NCI-H1694 (cell line): Measurements from ENCODE around the gene DLGAP3.
"Not testable (repeated sequence)": the region's sequence is repeated elsewhere in the genome, so short reads cannot be mapped to it uniquely, and the experiment has no call there.

ENCODE experiments used
- DNase-seq: peaks from one replicate; lab custom pipeline; 2025; lab: John Stamatoyannopoulos, UW

DLGAP3 gene, protein sequence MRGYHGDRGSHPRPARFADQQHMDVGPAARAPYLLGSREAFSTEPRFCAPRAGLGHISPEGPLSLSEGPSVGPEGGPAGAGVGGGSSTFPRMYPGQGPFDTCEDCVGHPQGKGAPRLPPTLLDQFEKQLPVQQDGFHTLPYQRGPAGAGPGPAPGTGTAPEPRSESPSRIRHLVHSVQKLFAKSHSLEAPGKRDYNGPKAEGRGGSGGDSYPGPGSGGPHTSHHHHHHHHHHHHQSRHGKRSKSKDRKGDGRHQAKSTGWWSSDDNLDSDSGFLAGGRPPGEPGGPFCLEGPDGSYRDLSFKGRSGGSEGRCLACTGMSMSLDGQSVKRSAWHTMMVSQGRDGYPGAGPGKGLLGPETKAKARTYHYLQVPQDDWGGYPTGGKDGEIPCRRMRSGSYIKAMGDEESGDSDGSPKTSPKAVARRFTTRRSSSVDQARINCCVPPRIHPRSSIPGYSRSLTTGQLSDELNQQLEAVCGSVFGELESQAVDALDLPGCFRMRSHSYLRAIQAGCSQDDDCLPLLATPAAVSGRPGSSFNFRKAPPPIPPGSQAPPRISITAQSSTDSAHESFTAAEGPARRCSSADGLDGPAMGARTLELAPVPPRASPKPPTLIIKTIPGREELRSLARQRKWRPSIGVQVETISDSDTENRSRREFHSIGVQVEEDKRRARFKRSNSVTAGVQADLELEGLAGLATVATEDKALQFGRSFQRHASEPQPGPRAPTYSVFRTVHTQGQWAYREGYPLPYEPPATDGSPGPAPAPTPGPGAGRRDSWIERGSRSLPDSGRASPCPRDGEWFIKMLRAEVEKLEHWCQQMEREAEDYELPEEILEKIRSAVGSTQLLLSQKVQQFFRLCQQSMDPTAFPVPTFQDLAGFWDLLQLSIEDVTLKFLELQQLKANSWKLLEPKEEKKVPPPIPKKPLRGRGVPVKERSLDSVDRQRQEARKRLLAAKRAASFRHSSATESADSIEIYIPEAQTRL

DNA sequence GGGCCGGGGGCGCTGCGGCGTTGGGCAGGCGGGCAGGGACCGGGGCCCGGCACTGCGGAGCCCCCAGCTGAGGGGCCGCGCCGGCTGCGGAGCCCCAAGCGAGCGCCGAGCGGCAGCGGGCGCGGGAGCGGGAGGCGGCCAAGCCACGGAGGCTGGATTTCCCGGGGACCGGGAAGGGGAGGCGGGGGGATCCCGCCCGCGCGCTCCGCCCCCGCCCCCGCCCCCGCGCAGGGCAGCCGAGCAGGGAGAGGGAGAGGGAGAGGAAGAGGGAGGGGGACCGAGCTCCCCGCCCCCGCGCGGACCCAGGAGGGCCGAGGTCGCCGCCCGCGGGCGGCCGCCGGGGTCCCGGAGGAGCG is at the start of gene DLGAP3:
DLGAP3 (minus strand) TSS at position 154 of the 356 bp plus-strand sequence. CDS start 24,267 bp downstream, outside the sequence.
- no peak for DNase-seq

DNA sequence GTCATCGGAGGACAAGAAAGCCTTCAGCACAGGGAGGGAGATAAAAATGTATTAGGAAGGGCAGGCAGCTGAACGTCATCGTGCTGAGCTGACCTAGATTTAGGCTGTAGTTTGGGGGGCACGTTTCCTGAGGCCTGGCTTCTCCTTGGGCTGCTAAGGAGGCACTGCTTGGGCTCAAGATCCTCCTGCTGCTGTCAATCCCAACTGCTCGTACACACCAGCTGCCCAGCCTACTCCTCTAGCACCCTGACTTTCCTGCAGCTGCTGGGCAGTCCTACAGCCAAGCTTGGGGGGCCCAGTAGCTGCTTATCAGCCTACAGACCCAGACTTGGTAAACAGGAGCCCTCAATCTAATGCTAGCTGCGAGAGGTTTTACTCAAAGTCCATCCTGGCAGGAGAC is 49.5 kb upstream of the DLGAP3 start:
- DNase-seq = no peak

DNA sequence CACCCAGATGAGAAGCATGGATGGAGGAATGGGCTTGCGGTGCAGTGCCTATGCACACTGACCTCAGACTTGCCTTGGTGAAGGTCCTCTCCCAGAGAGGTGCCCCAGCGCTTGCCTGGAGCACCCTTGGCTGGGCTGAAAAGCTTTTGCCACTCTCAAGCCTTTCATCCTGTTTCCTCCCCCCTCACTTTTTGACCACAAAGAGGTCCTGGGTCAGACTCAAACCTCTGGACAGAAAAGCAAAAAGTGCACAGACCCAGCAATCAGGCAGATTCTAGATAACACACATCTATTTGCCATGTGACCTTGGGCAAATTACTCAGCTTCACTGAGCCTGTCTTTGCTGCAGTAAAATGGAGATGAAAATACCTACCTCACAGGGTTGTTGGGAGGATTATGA is 48.4 kb upstream of the DLGAP3 start:
- no peak for DNase-seq

DNA sequence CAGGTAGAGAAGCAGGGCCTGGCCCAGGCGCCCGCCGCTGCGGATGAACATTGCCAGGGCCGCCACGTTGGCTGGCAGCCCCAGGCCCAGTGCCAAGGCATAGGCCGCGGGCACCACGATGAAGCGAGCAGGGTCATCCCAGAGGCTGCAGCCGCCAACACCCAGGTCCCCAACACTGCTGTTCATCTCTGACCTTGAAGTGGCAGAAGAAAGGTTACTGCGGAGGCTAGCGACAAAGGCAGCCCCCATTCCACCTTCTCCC is 47.7 kb upstream of the DLGAP3 start:
- no peak for DNase-seq

DNA sequence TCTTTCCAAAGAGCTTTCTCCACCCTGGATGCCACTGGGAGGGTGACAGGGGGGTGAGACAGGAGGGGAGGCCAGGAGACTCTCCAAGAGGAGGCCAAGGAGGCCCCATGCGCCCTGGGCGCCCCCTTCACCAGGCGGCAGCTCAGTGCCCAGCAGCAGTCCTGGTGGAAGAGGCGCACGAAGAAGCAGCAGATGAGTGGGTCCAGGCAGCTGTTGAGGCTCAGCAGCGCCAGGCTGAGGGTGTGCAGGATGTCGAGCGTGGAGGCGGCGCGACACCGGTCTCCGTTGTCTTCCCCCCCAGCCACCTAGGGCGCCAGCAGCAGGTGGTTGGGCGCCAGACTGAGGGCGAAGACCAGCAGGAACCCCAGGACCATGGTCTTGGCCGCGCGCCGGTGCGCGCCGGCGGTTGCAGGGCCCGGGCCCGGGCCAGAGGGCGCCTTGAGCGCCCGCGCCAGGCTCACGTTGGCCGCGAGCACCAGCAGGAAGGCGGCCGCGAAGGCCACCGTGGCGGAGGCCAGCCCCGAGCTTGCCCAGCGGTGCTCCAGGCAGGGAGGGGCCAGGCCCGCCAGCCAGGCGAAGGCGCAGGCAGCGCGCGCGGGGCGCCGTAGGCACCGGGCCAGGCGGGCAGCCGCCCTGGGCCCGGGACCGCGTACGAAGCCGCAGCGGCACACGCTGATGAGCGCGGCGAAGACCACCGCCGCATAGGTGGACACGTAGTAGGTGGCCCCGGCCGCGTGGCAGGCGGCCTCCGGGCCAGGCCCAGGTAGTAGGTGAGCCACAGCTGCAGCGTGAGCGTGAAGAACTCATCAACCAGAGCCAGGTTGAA is 47.1 kb upstream of the DLGAP3 start:
- DNase-seq = no peak

DNA sequence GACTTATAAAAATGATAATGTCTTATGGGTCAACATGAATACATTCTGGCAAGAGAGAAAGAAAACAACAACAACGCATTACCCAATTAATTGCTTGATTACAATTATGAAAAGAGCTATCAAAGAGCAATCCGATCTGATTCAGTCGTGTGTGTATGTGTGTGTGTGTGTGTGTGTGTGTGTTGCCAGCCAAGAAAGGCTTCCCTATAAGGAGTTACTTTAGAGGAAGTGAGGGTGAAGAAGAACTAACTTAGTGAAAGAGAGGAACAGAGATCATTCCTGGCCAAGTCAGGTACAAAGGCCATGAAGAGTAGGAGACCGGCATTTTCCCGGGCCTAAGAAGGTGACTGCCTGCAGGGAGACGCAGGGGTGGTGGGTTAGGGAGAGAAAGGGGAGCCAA is 46.3 kb upstream of the DLGAP3 start:
- DNase-seq = no peak

DNA sequence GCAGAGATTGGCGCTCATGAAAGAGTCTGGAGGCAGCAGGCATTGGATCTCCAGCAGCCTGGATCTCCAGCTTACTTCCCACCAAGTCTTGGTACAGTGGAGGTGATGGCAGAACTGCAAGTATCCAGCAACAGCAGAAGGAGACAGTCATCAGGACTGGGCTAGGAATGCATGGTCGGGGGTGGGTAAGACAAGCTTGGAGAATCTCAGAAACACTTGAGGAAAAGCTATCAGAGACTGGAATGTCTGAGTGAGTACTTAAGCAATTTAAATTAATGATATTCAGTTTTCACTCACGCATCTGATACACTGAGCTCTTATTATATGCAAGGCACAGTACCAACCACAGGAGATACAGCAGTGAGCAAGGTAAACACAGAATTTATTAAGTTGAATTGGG is 45.9 kb upstream of the DLGAP3 start:
- no peak for DNase-seq

DNA sequence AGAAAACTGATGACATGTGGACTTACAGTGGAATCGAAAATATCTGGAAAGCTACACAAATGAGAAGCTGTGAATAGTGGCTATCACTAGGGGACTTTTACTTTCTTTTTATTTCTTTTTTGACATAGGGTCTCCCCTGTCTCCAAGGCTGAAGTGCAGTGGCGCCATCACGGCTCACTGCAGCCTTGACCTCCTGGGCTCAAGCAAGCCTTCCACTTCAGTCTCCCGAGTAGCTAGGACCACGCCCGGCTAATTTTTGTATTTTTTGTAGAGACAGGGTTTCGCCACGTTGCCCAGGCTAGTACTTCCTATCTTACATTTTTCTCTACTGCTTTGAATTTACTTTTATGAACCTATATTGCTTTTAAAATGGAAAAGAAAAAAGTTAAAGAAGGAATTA is 45.2 kb upstream of the DLGAP3 start:
- DNase-seq = no peak

DNA sequence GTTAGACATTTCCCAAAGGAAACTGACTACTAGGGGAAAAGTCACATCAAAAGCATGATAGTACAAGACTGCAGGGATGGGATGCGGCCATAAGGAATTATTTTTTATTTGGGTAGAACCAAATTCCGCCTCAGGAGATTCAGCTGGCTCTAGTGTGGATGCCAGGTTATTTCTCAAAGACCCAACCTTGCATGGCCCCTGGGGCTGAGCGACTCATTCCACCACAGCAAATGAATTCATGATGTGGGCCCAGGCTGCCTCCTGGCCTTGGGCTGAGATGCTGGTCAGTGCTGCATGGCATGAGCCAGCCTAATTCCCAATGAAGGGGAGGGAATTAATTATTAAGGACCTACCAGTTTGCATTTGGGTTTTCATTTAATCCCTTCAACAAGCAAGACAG is 43.9 kb upstream of the DLGAP3 start:
- no peak for DNase-seq

DNA sequence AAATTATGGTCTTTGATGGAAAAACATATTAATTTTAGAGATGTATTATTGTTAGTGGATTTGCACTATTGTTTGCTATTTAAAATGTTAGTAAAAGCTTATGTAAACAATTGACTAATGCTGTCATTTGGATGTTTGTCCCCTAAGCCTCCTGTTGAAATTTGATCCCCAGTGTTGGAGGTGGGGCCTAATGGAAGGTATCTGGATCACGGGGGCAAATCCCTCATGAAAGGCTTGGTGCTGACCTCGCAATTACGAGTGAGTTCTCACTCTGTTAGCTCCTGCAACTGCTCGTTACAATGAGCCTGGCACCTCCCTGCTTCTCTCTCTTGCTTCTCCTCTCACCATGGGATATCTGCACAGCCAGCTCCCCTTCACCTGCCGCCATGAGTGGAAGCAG is 41.4 kb upstream of the DLGAP3 start:
- DNase-seq = no peak

DNA sequence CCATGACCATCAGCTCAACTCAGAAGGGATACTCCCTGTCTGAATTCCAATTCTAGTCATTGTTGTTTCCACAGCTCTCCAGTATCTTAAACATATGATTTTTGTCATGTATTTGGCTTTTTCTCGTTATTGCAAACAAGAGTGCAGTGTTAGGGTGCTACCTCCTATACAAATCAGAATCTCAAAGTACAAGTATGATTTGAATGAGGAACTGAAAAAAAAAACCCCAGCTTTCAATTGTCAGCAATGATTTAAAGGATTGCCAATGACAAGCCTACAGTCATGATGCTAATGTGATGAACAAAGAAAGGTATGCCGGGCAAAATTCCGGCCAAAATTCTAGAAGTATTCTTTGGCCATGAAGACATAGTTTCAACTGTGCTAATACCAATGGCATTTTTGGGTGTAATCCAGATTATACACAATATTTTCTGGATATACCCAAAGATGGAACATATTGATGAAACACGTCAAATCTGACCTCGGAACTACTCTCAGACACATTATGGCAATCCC is 40.8 kb upstream of the DLGAP3 start:
- no peak for DNase-seq

DNA sequence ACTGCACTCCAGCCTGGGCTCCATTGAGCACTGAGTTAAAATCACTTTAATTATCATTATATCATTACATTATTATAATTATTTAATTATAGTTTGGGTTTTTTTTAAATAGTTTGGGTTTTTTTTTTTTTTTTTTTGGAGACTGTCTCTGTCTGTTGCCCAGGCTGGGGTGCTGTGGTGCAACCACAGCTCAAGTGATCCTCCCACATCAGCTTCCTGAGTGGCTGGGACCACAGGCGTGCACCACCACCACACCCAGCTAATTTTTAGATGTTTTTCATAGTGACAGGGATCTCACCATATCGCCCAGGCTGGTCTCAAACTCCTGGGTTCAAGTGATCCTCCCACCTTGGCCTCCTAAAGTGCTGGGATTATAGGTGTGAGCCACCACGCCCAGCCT is 38.8 kb upstream of the DLGAP3 start:
- DNase-seq = not testable (repeated sequence)

DNA sequence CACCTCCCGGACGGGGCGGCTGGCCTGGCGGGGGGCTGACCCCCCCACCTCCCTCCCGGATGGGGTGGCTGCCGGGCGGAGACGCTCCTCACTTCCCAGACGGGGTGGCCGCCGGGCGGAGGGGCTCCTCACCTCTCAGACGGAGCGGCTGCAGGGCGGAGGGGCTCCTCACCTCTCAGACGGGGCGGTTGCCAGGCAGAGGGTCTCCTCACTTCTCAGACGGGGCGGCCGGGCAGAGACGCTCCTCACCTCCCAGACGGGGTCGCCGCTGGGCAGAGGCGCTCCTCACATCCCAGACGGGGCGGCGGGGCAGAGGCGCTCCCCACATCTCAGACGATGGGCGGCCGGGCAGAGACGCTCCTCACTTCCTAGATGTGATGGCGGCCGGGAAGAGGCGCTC is 38.2 kb upstream of the DLGAP3 start:
- not testable (repeated sequence) for DNase-seq

DNA sequence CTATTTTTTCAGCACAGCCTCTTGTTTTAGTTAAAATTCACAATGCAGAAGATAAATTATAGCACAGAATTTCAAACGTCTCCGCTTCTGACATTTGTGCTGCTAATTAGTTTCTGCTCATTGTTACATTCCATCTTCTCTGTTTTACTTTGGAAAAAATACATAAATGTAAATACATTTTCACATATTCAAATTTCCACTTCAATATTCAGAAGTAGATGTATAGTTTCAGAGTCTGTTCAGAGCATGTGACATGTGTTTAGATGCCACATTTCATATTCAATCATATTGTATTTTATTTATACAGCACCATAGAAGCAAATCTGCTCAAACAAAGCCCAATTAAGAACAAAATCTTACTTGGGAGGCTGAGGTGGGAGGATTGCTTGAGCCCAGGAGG is 36.1 kb upstream of the DLGAP3 start:
- DNase-seq = no peak

DNA sequence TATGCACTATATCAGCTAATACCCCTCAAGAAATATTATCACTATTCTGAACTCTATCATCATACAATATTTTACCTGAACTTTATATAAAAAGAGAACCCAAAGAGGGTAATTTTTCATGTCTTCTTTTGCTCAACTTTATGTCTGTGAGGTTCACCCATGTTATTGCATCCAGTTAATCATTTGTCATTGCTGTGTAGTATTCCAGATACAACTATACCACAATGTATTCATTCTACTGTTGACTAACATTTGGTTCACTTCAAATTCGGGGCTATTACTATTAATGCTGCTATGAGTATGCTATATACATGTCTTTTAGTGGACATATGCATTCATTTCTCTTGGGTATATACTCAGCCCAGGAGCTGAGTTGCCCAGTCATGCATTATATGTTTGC is 21.0 kb upstream of the DLGAP3 start:
- no peak for DNase-seq

DNA sequence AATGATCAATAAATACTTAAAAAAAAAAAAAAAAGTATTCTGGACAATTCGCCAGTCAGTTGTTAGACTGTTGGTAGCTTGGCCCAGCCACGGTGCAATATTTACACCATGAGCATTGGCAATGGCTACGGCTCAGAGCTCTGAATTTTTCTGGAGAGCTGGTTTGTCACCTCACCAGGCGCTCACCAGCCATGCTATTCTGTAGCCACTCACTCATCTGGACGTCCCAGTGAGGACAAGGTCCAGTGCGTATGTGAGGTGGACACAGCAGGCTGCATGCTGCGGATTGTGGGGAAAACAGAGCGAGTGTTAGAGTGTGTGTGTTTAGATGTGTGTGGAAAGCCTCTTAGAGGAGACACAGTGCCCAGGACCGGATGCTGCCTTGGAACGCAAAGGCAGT is 19.3 kb upstream of the DLGAP3 start:
- DNase-seq = not testable (repeated sequence)

DNA sequence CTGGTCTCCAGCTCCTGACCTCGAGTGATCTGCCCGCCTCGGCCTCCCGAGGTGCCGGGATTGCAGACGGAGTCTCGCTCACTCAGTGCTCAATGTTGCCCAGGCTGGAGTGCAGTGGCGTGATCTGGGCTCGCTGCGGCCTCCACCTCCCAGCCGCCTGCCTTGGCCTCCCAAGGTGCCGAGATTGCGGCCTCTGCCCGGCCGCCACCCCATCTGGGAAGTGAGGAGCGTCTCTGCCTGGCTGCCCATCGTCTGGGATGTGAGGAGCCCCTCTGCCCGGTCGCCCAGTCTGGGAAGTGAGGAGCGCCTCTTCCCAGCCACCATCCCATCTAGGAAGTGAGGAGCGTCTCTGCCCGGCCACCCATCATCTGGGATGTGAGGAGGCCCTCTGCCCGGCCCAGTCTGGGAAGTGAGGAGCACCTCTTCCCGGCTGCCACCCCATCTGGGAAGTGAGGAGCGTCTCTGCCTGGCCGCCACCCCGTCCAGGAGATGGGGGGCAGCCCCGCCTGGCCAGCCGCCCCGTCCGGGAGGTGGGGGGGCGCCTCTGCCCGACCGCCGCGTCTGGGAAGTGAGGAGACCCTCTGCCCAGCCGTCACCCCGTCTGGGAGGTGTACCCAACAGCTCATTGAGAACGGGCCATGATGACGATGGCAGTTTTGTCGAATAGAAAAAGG is 18.3 kb upstream of the DLGAP3 start:
- not testable (repeated sequence) for DNase-seq

DNA sequence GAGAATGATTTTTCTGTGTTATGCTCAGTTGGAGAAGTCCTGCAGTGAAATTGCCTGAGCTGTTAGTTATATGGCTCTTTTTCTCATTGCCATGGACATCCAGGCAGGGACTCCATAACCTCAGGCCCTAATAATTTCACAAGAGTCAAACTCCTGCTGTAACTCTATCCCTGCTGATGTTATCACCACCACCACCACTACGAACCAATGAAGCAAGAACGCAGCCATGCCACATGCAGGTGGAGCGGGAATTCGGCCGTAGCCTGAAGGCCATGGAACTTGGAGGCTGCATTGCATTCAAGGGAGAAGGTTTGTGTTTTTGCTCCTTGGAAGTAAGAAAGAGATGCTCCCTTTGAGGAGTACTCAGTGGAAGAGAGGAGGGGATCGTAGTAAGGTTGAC is 16.8 kb upstream of the DLGAP3 start:
- DNase-seq = no peak

DNA sequence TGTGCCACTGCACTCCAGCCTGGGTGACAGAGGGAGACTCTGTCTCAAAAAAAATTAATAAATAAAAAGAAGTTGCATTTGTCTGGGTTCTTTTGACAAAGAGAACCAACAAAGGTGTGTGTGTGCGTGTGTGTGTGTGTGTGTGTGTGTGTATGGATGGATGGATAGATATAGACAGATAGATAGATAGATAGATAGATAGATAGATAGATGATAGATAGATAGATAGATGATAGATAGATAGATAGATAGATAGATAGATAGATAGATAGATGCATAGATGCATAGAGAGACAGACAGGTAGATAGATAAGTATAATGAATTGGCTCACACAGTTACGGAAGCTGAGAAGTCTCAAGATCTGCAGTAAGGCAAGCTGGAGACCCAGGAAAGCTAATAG is 12.3 kb upstream of the DLGAP3 start:
- not testable (repeated sequence) for DNase-seq

DNA sequence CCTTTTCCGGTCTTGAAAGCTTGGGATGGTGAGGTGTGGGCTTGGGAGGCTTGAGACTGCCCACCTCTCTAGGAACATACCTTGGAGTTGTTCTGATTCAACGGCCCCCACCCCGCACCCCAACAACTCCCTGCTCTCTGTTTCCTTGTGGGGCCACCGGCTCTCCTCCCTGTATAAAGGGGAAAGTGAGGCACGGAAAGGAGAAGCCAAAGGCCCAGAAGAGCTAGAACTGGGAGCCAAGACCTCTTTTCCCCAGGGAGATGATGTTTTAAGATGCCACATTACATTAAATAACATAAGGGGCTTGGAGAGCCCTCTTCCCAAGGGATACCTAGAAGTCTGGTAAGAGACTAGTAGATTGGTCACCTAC is 1.2 kb upstream of the DLGAP3 start:
- DNase-seq = no peak

DNA sequence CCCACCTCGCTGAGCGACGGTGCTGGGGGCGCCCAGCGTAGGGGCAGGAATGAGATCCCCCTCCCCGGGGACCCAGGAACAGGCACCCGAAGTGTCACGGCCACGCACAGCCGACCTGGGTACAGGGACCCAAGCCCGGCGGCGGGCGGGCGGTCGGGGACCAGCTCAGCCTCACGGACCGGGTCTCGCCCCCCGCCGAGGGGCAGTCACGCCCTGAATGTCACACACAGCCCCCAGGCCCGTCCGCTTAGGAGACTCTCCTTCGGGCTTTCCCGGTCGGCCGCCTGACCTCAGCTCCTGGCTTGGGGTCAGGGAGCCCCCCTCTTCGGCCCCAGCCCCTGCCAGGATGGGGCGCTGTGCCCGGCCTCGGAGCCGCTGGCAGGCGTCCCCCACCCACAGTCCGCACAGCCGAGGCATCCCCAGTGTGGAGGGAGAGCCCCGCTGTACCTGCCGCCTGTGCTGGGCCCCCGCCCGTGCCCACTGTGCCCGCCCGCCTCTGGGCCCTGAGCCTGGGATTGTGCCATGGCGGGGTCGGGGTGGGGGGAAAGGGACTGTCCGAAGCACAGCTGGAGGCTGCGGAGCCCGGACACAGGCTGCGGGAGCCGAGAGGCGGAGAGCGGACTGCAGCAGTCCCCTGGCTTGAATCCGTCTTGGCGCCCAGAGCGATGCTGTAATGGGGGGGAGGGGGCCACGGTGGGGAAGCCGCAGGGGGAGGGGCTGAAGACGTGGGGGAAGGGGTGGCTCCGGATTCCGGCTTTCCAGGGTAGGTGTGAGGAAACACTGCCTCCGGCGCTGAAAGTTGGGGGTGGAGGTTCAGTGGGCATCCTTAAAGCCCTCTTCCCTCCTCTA is 627 bp upstream of the DLGAP3 start:
- no peak for DNase-seq
